ENCODE measurements around the gene MX2.
"Not testable (repeated sequence)": the region's sequence is repeated elsewhere in the genome, so short reads cannot be mapped to it uniquely, and the experiment has no call there.

Gene MX2, protein sequence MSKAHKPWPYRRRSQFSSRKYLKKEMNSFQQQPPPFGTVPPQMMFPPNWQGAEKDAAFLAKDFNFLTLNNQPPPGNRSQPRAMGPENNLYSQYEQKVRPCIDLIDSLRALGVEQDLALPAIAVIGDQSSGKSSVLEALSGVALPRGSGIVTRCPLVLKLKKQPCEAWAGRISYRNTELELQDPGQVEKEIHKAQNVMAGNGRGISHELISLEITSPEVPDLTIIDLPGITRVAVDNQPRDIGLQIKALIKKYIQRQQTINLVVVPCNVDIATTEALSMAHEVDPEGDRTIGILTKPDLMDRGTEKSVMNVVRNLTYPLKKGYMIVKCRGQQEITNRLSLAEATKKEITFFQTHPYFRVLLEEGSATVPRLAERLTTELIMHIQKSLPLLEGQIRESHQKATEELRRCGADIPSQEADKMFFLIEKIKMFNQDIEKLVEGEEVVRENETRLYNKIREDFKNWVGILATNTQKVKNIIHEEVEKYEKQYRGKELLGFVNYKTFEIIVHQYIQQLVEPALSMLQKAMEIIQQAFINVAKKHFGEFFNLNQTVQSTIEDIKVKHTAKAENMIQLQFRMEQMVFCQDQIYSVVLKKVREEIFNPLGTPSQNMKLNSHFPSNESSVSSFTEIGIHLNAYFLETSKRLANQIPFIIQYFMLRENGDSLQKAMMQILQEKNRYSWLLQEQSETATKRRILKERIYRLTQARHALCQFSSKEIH

DNA sequence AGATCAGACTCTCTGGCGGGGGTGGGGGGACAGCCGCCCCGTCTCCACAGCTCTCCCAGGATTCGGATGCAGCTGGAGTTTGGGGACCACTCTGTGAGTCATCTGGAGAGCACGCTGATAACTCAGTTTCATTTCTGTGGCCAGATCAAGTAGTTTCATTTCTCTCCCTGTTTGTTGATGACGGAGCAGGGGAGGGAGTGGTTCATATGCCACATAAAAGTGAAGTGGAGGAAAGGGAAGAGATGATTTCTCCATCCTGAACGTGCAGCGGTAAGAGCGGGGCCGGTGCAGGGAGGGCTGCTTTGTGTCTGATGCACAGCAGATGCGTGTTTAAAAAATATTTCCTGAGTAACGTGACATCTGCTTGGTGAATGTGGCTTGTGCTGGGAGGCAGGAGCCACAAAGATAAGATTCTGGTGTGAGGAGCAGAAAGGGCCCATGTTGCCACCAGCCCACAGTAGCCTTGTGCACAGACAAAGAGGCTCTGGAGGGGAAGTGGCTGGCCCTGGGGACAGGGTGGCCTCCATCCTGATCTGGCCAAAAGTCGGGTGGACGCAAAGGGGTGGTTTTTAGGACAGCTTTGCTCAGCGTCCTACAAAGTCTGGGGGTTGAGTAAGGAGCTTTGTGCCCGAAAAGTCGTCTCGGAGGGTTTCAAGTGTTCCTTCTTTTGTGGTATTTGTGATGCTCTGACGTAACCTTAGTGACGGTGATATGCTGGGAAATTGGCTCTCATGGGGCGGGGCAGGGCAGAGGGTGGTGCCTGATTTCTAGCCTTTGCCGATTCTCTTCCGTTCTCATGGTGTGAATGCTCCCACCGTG lies at the start of gene MX2:
Gene MX2 (plus strand): TSS at position 242 of the 819 bp plus-strand sequence. CDS start 14,880 bp downstream, outside the sequence.
- no peak for DNase-seq

DNA sequence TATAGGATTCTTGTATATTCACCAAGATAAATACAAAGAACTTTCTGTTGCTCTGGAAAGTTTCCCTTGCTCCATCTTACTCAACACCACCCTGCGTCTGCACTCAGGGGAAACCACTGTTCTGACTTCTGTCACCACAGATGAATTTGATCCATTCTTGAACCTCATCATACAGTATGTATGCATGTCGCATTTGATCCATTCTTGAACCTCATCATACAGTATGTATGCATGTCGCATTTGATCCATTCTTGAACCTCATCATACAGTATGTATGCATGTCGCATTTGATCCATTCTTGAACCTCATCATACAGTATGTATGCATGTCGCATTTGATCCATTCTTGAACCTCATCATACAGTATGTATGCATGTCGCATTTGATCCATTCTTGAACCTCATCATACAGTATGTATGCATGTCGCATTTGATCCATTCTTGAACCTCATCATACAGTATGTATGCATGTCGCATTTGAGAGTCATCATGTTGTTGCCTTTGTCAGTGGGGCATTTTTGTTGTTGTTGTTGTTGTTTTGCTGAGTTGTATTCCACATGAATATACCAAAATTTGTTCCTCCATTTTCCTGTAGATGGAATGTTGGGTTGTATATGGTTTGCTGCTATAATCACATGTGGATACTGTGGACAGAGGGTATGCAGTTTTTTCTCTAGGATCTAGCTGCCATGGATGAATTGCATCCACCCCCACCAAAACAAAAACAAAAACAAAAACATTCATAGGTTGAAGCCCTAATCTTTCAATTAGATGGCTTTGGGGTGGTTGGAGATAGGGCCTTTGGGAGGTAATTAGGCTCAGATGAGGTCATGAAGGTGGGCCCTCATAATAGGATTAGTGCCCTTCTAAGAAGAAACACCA lies 48.3 kb upstream of the MX2 start:
- DNase-seq = not testable (repeated sequence)

DNA sequence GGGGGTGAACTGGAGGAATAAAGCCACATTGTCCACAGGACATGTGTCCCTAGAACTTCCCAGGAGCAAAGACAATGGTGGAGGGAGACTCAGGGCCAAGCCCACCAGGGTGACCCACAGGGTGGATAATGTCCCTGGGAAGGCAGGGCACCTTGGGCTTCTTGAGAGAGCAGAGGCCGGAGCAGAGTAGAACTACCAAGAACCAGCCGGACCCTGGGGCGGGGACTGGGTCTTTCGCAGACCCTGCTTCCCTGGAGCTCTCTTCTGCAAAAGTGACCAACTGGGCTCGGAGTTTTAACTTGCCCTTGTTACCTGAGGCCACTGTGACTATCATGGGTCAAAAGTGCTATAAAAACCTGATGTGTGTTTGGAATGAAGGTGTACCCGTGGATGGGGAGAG lies 46.1 kb upstream of the MX2 start:
- DNase-seq = no peak

DNA sequence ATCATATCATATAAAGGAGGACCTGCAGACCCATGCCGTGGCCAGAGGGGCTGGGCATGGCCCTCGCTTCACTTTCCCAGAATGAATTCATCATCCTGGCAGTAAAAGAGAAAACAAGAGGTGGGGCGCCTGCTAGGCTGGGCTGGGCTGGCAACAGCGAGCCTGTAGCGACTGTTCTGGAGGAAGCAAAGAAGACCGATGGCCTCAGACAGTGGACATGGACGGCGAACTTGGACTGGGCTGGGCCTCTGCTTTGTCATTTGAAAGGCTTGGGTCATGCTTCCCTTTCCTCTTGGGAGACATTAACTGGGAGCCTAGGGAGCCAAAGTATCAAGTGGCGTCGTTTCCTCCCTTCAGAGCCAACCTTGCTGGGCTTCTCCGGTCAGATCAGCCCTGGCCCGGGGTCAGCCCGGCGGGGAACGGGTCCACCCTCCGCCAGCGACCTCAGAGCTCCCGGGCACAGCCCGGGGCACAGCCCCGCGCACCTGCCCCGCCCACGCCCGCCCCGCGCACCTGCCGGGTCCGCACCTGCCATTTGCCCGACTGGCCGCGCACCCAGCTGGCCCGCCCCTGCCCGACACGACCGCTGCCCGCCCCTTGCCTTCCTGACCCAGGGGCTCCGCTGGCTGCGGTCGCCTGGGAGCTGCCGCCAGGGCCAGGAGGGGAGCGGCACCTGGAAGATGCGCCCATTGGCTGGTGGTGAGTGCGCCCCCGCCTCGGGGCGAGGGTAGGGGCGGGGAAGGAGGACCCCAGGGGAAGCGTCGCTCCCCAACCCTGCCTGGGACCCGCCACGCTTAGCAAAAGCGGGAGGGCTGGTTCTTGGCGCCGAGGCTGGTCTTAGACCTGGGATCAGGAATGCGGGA lies 45.4 kb upstream of the MX2 start, which contains the start of gene FAM3B:
Gene FAM3B (plus strand): TSS at position 602 of the 863 bp plus-strand sequence. CDS start 79 bp downstream, at position 681.
- DNase-seq = no peak

DNA sequence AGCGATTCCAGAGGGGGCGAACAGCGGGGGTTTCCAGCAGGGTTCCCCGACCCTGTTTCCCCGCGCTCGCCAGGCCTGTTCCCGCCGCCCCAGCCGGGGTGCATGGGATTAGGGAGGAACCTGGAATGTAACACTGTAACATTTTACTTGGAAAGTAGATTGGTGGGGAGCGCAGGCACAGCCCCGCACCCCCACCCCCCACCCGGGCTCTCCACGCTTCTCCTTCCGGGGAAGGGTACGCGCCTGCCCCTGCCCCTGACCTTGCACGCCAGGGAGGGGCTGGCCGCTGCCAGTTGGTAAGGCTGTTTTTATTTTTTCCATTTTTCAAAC lies 44.8 kb upstream of the MX2 start:
- DNase-seq = no peak

DNA sequence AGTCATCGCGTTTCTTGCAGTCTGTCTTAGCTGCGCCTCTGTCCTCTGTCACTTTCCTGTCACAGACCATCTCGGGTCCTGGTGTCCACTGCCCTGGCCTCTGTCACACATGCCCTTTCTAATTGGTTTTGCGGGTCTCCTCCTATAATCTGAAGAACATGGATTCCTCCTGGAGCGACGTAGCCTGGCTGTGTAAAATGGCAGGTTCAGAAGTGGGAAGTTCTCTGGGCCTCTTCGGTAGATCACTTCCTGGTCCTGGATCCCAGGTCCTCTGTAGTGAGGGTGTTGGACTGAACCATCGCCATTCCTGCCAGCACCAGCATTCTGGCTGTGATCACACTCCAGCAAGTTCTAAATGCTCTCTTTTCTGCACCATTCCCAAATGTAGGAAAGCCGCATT lies 44.4 kb upstream of the MX2 start:
- DNase-seq = no peak

DNA sequence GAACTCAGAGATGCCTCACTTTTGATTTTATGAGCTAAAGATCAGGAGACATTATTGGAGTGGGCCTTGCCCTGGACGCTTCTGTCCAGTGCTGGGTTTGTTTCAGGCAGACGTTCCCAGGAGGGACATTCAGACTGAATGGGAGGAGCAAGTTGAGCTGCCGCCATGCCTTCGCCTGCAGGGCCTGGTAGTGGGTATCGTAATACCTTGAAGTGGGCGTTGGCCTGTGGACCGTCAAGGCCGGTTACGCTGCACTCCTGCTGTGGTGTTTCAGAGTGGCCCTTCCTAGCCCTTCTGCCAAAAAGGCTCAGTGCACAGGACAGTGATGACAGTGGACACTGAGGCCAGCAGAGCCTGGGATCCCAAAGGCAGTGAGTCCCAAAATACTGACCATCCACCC lies 43.6 kb upstream of the MX2 start:
- DNase-seq = no peak

DNA sequence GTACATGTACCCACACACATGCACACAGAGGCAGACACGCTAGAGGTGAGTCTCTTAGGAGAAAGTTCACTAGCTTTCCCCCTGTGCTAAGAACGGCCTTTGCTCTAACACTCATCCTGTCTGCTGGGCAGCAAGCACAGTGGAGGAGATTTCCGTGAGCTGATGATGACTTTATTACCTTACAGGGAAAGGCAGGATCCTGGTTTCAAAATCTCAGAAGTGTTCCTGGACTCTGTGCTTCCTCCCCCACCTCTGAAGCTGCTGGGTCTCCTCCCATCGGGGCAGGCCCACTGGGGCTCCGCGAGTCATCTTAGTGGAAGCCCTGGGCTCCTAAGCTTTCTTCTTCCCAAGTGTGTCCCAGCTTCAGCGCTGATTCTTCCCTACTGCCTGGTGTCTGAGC lies 42.6 kb upstream of the MX2 start:
- no peak for DNase-seq

DNA sequence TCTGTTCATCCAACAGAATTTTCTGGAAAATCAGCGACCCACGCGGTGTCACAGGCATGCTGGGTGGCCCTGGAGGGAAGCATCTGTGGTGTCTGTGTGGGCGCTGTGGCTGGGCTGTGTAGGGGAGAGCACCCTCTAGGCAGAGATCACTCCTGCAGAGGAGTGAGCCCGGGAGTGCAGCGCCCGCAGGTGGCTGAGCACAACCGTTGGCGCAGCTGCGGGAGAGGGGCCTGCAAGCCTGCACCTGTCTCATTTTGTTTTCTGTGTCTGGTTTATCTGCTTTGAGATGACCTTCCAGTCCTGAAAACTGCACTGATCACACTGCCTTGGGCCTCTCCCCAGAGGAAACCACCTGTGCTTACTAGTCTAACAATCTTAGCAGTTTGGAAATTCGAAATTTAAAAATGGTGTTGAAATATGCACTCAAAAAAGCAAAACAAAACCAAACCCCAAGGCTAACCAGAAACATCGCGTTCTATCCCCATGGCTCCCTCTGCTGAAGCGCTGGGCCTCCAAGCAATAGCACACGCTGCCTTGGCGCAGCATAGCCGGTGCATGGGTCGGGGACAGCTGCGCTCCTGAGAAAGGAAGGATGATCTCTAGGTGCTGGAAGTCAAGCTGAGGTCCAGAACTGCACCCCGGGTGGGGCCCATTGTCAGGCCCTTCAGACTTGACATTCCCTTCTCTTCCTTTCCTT lies 40.5 kb upstream of the MX2 start:
- no peak for DNase-seq

DNA sequence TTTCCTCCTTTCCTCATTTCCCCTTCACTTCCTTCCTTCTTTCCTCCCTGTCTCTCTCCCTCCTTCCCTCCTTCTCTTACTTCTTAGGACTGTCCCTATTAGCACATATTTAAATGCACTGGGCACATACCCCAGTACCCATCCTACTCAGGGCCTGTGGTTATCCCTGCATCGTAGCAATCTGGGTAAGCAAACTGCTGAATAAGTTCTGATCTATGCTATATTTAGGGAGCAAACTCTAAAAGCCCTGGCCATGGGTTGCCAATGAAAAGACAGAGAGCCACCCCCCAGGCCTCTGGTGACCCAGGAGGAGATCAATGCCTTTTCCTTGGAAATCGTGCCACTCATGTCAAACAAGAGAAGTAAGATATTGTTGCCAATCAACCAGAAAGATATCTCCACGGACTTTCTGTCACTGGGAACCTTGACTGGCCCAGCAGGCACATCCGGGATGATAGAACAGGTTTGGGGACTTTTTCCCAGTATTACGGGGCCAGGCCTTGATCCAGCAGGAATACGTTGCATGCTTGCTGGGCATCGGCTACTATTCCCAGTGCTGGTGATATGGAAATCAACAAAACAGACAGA lies 39.8 kb upstream of the MX2 start:
- DNase-seq = no peak

DNA sequence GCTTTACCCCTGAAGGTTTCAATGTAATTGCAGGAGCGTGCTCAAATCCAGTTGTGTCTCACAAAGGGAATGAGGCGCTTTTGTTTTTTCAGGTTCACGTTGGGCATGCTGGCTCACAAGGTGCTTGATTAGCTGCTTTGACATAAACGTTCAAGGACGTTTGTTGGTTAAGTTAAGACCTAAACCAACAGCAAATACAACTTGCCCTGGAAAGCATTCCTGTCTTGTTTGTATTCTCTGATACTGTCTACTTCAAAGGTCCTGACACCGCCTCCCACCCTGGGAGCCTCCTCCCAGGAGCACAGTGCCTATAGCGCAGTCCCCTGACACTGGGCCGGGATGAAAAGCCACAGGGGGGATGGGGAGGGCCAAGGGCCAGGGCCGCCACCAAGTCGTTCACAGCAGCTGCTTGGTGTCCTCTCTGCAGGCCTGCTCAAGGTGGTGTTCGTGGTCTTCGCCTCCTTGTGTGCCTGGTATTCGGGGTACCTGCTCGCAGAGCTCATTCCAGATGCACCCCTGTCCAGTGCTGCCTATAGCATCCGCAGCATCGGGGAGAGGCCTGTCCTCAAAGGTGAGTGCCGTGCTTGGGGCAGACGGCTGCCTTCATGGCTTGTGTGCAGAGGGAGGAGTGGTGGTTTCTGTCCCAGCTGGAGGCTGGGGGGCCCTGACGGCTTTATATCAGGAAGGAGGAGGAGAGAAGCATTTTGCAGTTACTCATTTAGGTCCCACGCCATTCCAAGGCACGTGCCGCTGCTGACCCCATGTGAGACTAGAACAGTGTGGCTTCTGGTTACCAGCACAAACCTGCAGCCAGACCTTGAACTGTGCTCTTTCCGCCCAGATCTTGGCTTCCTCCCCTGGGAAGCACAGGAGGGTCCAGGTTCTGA lies 39.1 kb upstream of the MX2 start:
- DNase-seq = no peak

DNA sequence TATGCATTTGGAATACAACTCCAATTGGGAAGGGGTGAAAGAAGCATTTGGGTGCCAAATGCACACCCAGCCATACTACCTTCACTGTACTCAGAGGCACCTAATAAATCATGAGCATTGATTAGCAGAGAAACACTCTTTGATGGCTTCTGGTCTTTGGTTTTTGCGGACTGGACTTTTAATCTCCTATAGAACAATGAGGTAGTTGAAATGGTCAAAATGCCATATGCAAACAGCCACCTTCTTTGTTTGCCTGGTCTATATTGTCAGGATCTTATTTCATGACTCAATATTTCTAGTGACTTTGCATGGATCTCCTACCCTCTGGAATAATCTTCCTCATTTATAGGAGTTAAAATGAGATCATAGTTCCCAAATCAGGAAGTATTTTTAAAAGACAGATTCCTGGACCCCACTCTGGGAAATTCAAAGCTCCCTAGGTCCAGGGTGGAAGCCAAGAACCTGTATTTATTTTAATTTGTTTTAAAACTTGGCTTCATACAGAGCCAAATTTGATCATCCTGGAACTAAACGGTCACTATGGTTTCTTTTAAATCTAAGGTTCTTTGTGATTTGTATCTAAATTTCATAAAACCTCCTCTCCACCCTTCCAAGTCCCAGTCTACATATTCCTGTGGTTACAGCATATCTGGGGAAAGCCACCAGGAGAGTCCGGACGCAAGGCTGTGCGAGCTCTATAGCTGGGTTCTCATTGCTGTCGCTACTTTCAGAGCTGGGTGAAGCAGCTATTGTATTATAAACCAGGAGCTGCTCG lies 36.5 kb upstream of the MX2 start:
- no peak for DNase-seq

DNA sequence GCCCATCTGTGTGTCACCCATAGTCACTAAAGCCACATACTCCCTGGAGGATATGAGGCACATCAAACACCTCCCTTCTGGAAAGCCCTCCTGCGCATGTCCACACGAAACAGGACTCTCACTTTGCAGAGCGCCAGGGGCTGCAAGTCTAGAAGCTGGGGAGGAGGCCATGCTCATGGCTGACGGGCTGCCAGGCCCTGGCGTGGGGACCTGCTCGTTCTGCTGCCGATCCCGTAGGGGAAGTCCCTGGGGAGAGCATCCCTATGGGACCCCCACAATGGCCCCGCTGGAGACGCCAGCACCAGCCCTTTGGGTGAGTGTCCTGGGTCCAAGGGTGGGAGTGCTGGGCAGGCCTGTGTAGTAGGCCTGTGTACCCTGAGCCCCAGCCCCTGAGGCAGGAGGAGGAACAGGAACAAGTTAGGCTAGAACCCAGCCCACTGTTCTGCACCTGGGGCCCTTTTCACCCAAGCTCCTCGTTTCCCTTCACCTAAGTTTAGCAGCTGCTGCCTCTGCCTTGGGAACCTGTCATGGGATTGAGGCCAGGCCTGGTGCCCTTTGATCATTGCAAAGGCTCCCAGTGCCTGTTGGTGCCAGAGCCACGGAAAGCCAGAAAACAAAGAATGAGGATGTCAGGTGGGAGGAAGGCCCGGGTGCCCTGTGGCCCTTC lies 35.3 kb upstream of the MX2 start:
- DNase-seq = no peak

DNA sequence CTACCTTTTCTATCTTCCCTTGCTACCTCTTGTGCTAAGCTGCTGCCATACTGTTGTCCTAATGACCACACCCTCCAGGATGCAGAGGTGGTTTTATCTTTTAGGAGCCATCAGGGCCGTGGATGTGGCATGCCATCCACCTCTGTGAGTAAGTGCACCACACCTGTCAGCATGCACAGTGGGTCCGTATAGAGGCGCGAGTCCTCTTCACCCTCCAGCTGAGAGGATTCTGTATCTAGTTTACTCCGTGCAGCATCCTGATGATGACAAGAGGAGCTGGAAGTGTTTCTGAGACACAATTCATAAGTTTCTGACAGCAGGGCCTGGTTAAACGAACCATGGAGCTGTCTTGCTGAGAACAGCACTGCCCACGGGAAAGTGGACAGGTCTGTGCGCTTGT lies 34.1 kb upstream of the MX2 start:
- no peak for DNase-seq

DNA sequence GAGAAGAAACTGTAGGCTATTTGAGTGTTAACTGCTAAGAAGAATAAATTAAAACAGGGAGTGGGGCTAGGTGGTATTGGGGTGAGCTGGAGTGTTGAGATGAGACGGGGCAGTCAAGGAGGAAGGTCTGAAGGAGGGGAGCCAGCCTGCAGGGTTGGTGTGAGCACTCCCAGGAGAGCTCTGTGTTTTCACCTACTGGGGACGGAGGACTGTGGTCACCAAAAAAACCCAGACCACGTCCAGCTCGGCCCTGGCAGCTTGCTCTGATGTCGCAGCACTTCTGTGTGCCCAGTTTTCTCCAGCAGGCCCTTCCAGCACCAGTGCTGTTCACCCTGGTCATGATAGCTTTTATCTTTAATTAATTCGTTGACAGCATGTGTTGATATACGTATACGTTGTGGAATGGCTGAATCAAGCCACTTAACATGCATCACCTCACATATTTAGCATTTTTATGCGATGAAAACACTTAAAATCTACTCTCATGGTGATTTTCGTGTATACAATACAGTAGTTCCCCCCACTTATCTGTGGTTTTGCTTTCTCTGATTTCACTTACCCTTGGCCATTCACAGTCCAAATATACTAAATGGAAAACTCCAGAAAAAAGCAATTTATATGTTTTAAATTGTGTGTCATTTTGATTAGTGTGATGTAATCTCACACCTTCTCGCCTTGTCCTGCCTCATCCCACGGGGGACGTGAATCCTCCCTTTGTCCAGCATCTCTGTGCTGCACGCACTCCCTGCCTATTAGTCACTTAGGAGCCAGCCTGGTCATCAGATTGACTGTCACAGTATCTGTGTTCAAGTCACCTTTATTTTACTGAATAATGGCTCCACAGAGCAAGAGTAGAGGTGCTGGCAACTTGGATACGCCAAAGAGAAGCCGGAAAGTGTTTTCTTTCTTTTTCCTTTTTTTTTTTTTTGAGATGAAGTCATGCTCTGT lies 32.9 kb upstream of the MX2 start:
- DNase-seq = no peak

DNA sequence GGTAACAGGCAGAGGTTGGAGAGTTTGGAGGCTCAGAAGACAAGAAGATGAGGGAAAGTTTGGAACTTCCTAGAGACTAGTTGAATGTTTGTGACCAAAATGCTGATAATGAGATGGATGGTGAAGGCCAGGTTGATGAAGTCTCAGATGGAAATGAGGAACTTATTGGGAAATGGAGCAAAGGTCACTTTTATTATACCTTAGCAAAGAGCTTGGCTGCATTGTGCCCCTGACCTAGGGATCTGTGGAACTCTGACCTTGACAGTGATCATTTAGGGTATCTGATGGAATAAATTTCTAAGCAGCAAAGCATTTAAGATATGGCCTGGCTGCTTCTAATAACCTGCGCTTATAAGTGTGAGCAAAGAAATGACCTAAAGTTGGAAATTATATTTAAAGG lies 28.1 kb upstream of the MX2 start:
- DNase-seq = no peak

DNA sequence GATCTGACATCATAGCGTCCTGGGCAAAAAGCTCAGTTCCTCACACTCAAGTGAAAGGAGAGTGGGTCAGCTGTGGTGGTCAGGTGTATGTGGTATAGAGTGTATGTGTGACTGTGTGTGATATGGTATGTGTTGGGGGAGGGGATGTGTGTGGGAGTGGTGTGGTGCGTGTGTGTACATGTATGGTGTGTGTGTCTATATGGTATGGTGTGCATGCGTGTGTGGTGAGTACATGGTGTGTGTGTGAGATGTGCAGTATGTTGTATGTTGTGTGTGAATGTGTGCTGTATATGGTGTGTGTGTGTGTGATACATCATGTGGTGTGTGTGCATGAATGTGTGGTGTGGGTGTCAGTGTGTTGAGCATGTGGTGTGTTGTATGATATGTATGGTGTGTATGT lies 24.3 kb upstream of the MX2 start:
- no peak for DNase-seq

Data from right hindlimb (tissue), 1 donor.